Duodenal mucosa (tissue), 2 donors: ENCODE results near the gene METTL5.
"Not testable (repeated sequence)": the region's sequence is repeated elsewhere in the genome, so short reads cannot be mapped to it uniquely, and the experiment has no call there.

Experiments used
- H3K27ac ChIP-seq: one replicate; pipeline ENCODE4 v1.7.0; 2013; ENCODE audit warnings: low read depth, low read length
- H3K27me3 ChIP-seq, 2 donors: one replicate each; pipeline ENCODE4 v1.7.0; 2013; ENCODE audit warnings: low read length in 2 of 2, control low read depth in 1 of 2; ENCODE audit not compliant: insufficient read depth in 2 of 2, control insufficient read depth in 1 of 2
- H3K36me3 ChIP-seq, 2 donors: one replicate each; pipeline ENCODE4 v1.7.0; 2013; ENCODE audit warnings: low read length in 2 of 2, control low read depth in 1 of 2; ENCODE audit not compliant: insufficient read depth in 2 of 2, control insufficient read depth in 1 of 2
- H3K4me1 ChIP-seq, 2 donors: one replicate each; pipeline ENCODE4 v1.7.0; 2013; ENCODE audit warnings: low read length in 2 of 2, control low read depth in 1 of 2; ENCODE audit not compliant: insufficient read depth in 2 of 2, control insufficient read depth in 1 of 2
- H3K4me3 ChIP-seq, 2 donors: one replicate each; pipeline ENCODE4 v1.7.0; 2013; ENCODE audit warnings: low read length in 2 of 2, low read depth in 1 of 2
- H3K9ac ChIP-seq, 2 donors: one replicate each; pipeline ENCODE4 v1.7.0; 2013; ENCODE audit warnings: low read length in 2 of 2, low read depth in 1 of 2
- H3K9me3 ChIP-seq, 2 donors: one replicate each; pipeline ENCODE4 v1.7.0; 2013; ENCODE audit warnings: low read length in 2 of 2, control low read depth in 1 of 2; ENCODE audit not compliant: control insufficient read depth in 1 of 2

Gene METTL5

DNA sequence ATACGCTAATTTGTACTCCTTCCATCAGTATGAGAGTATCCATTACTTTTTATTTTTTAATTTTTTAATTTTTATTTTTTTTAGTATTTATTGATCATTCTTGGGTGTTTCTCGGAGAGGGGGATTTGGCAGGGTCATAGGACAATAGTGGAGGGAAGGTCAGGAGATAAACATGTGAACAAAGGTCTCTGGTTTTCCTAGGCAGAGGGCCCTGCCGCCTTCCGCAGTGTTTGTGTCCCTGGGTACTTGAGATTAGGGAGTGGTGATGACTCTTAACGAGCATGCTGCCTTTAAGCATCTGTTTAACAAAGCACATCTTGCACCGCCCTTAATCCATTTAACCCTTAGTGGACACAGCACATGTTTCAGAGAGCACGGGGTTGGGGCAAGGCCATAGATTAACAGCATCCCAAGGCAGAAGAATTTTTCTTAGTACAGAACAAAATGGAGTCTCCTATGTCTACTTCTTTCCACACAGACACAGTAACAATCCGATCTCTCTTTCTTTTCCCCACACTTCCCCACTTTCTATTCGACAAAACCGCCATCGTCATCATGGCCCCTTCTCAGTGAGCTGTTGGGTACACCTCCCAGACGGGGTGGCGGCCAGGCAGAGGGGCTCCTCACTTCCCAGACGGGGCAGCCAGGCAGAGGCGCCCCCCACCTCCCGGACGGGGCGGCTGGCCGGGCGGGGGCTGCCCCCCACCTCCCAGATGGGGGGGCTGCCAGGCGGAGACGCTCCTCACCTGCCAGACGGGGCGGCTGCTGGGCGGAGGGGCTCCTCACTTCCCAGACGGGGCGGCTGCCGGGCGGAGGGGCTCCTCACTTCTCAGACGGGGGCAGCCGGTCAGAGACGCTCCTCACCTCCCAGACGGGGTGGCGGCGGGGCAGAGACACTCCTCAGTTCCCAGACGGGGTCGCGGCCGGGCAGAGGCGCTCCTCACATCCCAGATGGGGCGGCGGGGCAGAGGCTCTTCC, 30.9 kb upstream of the METTL5 start:
- not testable (repeated sequence) for H3K36me3 ChIP-seq, H3K4me1 ChIP-seq, H3K27me3 ChIP-seq, H3K4me3 ChIP-seq, H3K9me3 ChIP-seq, H3K27ac ChIP-seq, H3K9ac ChIP-seq

DNA sequence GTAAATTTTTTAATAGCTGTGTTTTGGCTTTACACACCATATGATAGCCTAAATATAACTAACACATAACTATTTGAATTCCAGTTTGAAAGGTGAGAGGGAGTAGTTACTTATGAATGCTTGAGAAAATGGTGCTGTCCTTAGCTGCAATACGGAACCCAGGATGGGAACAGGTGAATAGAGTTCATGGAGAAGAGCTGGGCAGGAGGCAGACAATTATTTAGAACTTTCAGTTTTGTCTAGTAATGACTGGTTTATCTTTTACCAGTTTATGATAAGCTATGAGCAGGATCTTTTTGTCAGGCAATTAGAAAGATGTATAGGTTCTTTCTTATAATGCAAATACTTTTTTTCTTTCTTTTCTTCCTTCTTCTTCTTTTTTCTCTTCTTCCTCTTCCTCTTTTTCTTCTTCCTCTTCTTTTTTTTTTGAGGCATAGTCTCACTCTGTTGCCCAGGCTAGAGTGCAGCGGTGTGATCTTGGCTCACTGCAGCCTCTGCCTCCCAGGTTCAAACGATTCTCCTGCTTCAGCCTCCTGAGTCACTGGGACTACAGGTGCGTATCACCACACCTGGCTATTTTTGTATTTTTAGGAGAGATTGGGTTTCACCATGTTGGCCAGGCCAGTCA, 28.4 kb upstream of the METTL5 start:
- Histone ChIP-seq H3K36me3 (no peaks in the 10 kb centered on the region), H3K27ac (no peak overlapping the region), H3K27me3 (no peaks in the 10 kb centered on the region), H3K4me3 (no peak overlapping the region), H3K9ac (no peak overlapping the region), H3K4me1 (no peaks in the 10 kb centered on the region), H3K9me3 (peaks cover 0 to 2% of the 10 kb centered on the region in 2 donors)

DNA sequence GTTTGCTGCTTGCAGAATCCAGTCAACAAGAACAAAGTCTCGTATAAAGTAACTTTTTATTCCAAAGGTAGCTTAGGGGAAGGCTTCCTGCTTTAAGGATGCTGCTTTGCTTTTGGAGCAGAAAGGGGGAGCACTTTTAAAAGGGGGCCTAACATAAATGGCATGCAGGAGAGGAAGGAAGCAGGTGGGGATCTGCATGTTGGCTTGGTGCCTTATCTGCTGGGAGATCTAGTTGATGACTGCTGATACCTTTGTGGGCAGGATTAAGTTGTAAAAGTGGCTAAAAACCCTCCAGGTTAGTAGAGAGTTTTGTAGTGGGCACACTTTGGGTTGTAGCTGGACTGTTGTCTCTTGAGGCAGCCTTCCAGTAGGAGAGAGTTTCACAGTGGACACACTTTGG, 25.0 kb upstream of the METTL5 start:
- H3K27me3 ChIP-seq: no peaks in the 10 kb centered on the region
- H3K9ac ChIP-seq: no peak overlapping the region
- H3K36me3 ChIP-seq: no peaks in the 10 kb centered on the region
- H3K4me1 ChIP-seq: no peaks in the 10 kb centered on the region
- no peak overlapping the region for H3K27ac ChIP-seq
- peaks cover 0 to 2% of the 10 kb centered on the region in 2 donors for H3K9me3 ChIP-seq
- H3K4me3 ChIP-seq: no peak overlapping the region

DNA sequence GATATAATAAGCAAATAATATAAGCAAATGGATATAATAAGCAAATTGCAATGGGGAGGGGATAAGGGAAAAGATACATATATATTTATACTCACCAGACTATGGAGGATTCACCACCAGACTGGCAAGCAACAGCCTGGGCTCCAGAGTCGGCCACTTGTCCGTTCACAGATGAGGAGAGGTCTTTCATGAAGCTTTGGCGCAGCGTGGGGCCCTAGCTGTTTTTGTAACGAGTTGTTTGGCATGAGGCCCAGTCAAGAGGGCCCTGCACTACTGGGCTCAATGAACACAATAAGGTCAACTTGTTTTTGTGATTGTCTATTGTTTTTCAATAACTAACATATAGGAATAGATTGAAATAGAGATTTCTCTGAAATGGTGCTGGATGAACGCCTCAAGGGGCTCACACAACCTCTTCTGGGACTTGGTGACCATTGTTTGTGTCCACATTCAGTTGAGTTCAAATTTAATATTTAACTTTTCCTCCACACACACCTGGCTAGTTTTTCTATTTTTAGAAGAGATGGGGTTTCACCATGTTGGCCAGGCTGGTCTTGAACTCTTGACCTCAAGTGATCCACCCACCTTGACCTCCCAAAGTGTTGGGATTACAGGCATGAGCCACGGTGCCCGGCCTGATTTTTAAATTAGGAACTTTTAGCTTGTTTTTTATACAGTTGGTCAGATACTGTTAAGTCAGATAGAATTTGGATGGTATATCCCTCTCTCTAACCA, 24.4 kb upstream of the METTL5 start:
- H3K27ac ChIP-seq, H3K9me3 ChIP-seq: not testable (repeated sequence)

DNA sequence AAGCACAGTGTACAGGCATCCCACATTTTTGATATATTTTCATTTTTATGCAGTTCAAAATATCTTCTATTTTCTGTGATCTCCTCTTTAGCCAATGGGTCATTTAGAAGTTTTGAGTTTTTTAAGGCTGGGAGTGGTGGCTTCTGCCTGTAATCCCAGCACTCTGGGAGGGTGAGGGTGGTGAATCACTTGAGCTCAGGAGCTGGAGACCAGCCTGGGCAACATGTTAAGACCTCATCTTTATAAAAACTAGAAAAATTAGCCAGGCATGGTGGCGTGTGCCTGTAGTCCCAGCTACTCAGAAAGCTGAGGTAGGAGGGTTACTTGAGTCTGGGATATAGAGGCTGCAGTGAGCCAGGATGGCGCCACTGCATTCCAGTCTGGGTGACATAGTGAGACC, 20.3 kb upstream of the METTL5 start:
- peaks cover 0 to 2% of the 10 kb centered on the region in 2 donors for H3K9me3 ChIP-seq
- H3K4me1 ChIP-seq: peaks cover 7 to 9% of the 10 kb centered on the region in 2 donors
- peaks cover 0 to 6% of the 10 kb centered on the region in 2 donors for H3K36me3 ChIP-seq
- H3K27me3 ChIP-seq: no peaks in the 10 kb centered on the region
- no peak overlapping the region for H3K4me3 ChIP-seq
- H3K27ac ChIP-seq: no peak overlapping the region
- no peak overlapping the region for H3K9ac ChIP-seq

More for the DNA sequence above, 24.4 kb upstream of the METTL5 start:
- H3K4me1 ChIP-seq, H3K27me3 ChIP-seq, H3K9ac ChIP-seq, H3K4me3 ChIP-seq, H3K36me3 ChIP-seq: not testable (repeated sequence)

DNA sequence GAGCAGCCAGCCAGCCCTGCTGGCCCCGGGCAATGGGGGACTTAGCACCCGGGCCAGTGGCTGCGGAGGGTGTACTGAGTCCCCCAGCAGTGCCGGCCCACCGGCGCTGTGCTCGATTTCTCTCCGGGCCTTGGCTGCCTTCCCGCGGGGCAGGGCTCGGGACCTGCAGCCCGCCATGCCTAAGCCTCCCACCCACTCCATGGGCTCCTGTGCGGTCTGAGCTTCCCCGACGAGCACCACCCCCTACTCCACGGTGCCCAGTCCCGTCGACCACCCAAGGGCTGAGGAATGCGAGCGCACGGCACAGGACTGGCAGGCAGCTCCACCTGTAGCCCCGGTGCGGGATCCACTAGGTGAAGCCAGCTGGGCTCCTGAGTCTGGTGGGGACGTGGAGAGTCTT, 16.9 kb upstream of the METTL5 start:
- H3K27me3 ChIP-seq, H3K4me3 ChIP-seq, H3K36me3 ChIP-seq, H3K9me3 ChIP-seq, H3K9ac ChIP-seq, H3K27ac ChIP-seq: not testable (repeated sequence)
- peaks cover 7 to 10% of the 10 kb centered on the region in 2 donors for H3K4me1 ChIP-seq

DNA sequence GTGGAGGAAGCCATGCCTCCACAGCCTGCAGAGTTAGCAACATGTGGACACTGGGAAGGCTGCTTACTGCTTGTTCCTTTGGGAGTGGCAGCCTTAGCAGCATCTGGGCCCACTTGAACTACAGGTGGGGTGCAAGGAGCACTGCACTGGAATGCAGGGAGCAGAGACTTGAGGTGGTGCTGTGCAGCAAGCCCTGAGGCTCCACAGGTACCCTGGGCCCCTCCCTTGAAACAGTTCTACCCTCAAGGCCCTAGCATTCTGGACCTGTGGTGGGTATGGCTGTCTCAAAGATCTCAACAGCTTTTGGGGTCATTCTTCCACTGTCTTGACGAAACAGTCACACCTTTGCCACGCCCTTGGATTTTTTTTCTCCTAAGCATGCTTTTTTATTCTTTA, 16.0 kb upstream of the METTL5 start:
- Histone ChIP-seq H3K36me3 (peaks cover 0 to 6% of the 10 kb centered on the region in 2 donors), H3K4me1 (peaks cover 7 to 10% of the 10 kb centered on the region in 2 donors), H3K27me3 (no peaks in the 10 kb centered on the region), H3K4me3 (no peak overlapping the region), H3K9me3 (no peaks in the 10 kb centered on the region), H3K27ac (no peak overlapping the region), H3K9ac (no peak overlapping the region)

DNA sequence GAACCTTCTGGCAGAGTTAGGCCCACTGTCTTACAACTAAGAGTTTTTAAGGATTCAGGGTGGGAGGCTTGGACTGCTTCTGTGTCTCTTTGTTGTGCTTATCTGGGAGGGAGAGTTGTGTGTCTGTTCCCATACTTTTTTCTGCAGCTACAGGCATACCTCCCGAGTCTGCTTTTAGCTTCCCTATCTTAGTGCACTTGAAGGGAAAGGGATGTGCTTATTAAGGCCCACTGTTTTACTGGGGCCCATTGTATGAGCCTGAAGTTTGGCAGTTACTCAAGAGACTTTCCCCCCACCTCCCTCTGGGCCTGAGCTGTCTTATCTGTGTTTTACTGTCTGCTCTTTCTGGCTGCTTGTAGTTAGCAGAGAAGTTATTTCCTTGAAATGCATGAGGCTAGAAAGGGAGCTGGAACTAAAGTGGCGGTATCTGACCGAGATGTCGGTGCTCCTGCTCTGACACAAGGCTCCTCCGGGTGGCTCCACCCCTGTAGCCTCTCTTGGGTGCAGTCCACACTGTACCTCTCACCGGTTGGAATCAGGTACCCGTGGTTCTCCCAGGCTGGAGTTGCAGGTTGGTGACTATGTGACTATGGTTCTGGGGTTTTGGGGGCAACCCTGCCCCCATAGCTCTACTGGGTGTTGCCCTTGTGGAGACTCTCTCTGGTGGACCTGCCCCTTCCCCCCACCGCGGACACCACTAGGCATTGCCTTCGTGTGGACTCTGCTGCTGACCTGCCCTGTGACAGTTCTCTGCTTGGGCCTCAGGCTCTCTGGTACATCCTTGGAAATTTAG, 15.4 kb upstream of the METTL5 start:
- H3K36me3 ChIP-seq: peaks cover 0 to 6% of the 10 kb centered on the region in 2 donors
- H3K4me3 ChIP-seq: no peak overlapping the region
- H3K9ac ChIP-seq: no peak overlapping the region
- H3K9me3 ChIP-seq: no peaks in the 10 kb centered on the region
- peaks cover 7 to 10% of the 10 kb centered on the region in 2 donors for H3K4me1 ChIP-seq
- H3K27ac ChIP-seq: no peak overlapping the region
- H3K27me3 ChIP-seq: no peaks in the 10 kb centered on the region

DNA sequence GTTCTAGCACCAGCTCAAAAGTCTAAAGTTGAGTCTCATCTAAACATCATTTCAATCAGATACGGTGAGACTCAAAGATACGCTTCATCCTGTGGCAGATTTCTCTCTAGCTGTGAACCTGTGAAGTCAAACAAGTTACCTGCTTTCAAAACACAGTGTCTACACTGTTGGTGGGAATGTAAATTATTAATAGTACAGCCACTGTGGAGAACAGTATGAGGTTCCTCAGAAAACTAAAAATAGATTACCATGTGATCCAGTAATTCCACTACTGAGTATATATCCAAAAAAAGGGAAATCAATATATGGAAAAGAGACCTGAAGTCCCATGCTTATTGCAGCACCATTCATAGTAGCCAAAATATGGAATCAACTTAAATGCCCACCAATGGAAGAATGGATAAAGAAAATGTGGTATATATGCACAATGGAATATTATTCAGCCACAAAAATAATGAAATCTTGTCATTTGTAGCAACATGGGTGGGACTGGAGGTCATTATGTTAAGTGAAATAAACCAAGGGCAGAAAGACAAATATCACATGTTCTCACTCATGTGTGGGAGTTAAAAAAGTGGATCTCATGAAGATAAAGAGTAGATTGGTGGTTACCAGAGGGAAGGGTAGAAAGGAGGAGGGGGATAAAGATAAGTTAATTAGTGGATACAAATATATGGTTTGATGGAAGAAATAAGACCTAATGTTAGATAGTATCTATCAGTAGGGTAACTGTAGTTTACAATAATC, 14.2 kb upstream of the METTL5 start:
- H3K4me1 ChIP-seq: peaks cover 7 to 10% of the 10 kb centered on the region in 2 donors
- no peak overlapping the region for H3K9ac ChIP-seq
- no peak overlapping the region for H3K27ac ChIP-seq
- peaks cover 0 to 6% of the 10 kb centered on the region in 2 donors for H3K36me3 ChIP-seq
- H3K9me3 ChIP-seq: no peaks in the 10 kb centered on the region
- H3K27me3 ChIP-seq: no peaks in the 10 kb centered on the region
- no peak overlapping the region for H3K4me3 ChIP-seq
